Loucy (cell line): ENCODE results near the gene TTLL7.

Experiments
- EZH2phosphoT487 ChIP-seq: fragments of 200-600 bp; IDR thresholded peaks from 2 replicates; pipeline ENCODE4 v1.6.1; 2018; ENCODE audit warnings: antibody characterized with exemption, mild to moderate bottlenecking, moderate library complexity, borderline replicate concordance
- TF ChIP-seq, protein P1 (sequence below): fragments of 200-600 bp; sonication (generic); conservative IDR thresholded peaks from 2 replicates; pipeline ENCODE4 v1.5.1; 2014; ENCODE audit warnings: mild to moderate bottlenecking, antibody characterized with exemption, low read length

DNA sequence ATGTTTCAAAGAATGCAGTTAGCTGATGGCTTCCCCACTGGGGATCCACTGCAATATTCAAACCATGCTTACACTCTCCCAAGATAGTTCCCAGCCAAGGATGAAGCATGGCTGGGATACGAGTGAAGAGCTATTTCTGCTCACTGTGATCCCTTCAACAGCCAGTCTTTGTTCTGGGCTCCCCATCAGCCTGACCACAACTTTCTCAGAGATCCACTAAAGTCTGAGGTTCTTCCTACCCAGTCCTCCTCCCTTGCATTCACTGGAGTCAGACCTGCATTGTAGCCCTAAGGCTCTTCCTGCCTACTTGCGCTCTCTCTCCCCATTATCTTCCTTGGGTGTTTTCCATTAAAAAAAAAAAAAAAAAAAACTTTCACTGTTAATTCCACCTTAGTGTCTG is 101.4 kb downstream of the TTLL7 start:
- TF ChIP-seq, protein P1, sequence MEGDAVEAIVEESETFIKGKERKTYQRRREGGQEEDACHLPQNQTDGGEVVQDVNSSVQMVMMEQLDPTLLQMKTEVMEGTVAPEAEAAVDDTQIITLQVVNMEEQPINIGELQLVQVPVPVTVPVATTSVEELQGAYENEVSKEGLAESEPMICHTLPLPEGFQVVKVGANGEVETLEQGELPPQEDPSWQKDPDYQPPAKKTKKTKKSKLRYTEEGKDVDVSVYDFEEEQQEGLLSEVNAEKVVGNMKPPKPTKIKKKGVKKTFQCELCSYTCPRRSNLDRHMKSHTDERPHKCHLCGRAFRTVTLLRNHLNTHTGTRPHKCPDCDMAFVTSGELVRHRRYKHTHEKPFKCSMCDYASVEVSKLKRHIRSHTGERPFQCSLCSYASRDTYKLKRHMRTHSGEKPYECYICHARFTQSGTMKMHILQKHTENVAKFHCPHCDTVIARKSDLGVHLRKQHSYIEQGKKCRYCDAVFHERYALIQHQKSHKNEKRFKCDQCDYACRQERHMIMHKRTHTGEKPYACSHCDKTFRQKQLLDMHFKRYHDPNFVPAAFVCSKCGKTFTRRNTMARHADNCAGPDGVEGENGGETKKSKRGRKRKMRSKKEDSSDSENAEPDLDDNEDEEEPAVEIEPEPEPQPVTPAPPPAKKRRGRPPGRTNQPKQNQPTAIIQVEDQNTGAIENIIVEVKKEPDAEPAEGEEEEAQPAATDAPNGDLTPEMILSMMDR: no peak
- no peak for TF ChIP-seq EZH2phosphoT487
